Mesenchymal stem cell (in vitro differentiated cells and primary cell): Measurements from ENCODE around the gene FAF1.
"Not testable (repeated sequence)": the region's sequence is repeated elsewhere in the genome, so short reads cannot be mapped to it uniquely, and the experiment has no call there.

Source experiments
- DNase-seq: peaks from one replicate; pipeline ENCODE4 v3.0.0-alpha.2; 2013
- H2AFZ ChIP-seq: one replicate; pipeline ENCODE4 v1.6.1; 2013; ENCODE audit warnings: low read depth, mild to moderate bottlenecking, control low read depth, inconsistent platforms, low read length, moderate library complexity
- H2AK5ac ChIP-seq: 2 replicates; pipeline ENCODE4 v1.6.1; 2013; ENCODE audit warnings: low read length, moderate library complexity, mild to moderate bottlenecking, inconsistent platforms; ENCODE audit not compliant: severe bottlenecking
- H2BK120ac ChIP-seq: one replicate; pipeline ENCODE4 v1.6.1; 2013; ENCODE audit warnings: low read depth, mild to moderate bottlenecking, inconsistent platforms, low read length, moderate library complexity
- H2BK12ac ChIP-seq, 2 experiments: one replicate each; pipeline ENCODE4 v1.6.1; 2013; ENCODE audit warnings: inconsistent platforms in 2 of 2, low read length in 2 of 2, mild to moderate bottlenecking in 2 of 2, moderate library complexity in 2 of 2, control low read depth in 1 of 2
- H2BK15ac ChIP-seq: one replicate; pipeline ENCODE4 v1.6.1; 2013; ENCODE audit warnings: mild to moderate bottlenecking, low read depth, inconsistent platforms; ENCODE audit not compliant: poor library complexity, severe bottlenecking
- H2BK5ac ChIP-seq: 2 replicates; pipeline ENCODE4 v1.6.1; 2013; ENCODE audit warnings: low read depth, mild to moderate bottlenecking, low read length, control low read depth, inconsistent platforms; ENCODE audit not compliant: poor library complexity, severe bottlenecking
- H3K14ac ChIP-seq, 2 experiments: one replicate each; pipeline ENCODE4 v1.6.1; 2013; ENCODE audit warnings: inconsistent platforms in 2 of 2, low read length in 2 of 2, control low read depth in 1 of 2, mild to moderate bottlenecking in 1 of 2, moderate library complexity in 1 of 2
- H3K18ac ChIP-seq, 2 experiments: one replicate each; pipeline ENCODE4 v1.6.1; 2013; ENCODE audit warnings: inconsistent platforms in 2 of 2, low read length in 2 of 2, control low read depth in 1 of 2, low read depth in 1 of 2, mild to moderate bottlenecking in 1 of 2
- H3K23ac ChIP-seq, 2 experiments: one replicate each; pipeline ENCODE4 v1.6.1; 2013; ENCODE audit warnings: inconsistent platforms in 2 of 2, low read length in 2 of 2, mild to moderate bottlenecking in 2 of 2, moderate library complexity in 2 of 2, control low read depth in 1 of 2
- H3K27ac ChIP-seq: 2 replicates; pipeline ENCODE4 v1.5.1; 2013; ENCODE audit warnings: mild to moderate bottlenecking, moderate library complexity, low read length, control low read depth, inconsistent platforms; ENCODE audit not compliant: poor library complexity, severe bottlenecking
- H3K27me3 ChIP-seq, 2 experiments: 2 replicates each; pipeline versions ENCODE4 v1.6.1 to v1.7.0; 2013; ENCODE audit warnings: low read length in 2 of 2, mild to moderate bottlenecking in 2 of 2, moderate library complexity in 2 of 2, control low read depth in 1 of 2, inconsistent platforms in 1 of 2; ENCODE audit not compliant: control insufficient read depth in 1 of 2, insufficient read depth in 1 of 2
- H3K36me3 ChIP-seq, 2 experiments: 2 replicates each; pipeline versions ENCODE4 v1.6.1 to v1.7.0; 2013; ENCODE audit warnings: low read length in 2 of 2, control low read depth in 1 of 2, inconsistent platforms in 1 of 2, low read depth in 1 of 2, mild to moderate bottlenecking in 1 of 2; ENCODE audit not compliant: insufficient read depth in 2 of 2, control insufficient read depth in 1 of 2
- H3K4ac ChIP-seq, 2 experiments: one replicate each; pipeline ENCODE4 v1.6.1; 2013; ENCODE audit warnings: inconsistent platforms in 2 of 2, low read length in 2 of 2, mild to moderate bottlenecking in 2 of 2, moderate library complexity in 2 of 2, control low read depth in 1 of 2, low read depth in 1 of 2
- H3K4me1 ChIP-seq: 2 replicates; pipeline ENCODE4 v1.6.1; 2013; ENCODE audit warnings: low read depth, low read length, control low read depth; ENCODE audit not compliant: control insufficient read depth, insufficient read depth
- H3K4me2 ChIP-seq: 2 replicates; pipeline ENCODE4 v1.6.1; 2013; ENCODE audit warnings: low read length, mild to moderate bottlenecking, inconsistent platforms; ENCODE audit not compliant: poor library complexity, severe bottlenecking
- H3K4me3 ChIP-seq, 2 experiments: 2 replicates each; pipeline versions ENCODE4 v1.5.1 to v1.7.0; 2013; ENCODE audit warnings: low read length in 2 of 2, mild to moderate bottlenecking in 2 of 2, control low read depth in 1 of 2, low read depth in 1 of 2; ENCODE audit not compliant: insufficient read depth in 1 of 2
- H3K79me1 ChIP-seq: replicated peaks from 2 replicates; pipeline ENCODE4 v1.6.1; 2013; ENCODE audit warnings: mild to moderate bottlenecking, control low read depth, low read length, inconsistent platforms; ENCODE audit not compliant: poor library complexity, severe bottlenecking
- H3K9ac ChIP-seq: 2 replicates; pipeline ENCODE4 v1.7.0; 2013; ENCODE audit warnings: mild to moderate bottlenecking, low read length, moderate library complexity
- H3K9me3 ChIP-seq: 2 replicates; pipeline ENCODE4 v1.7.0; 2013; ENCODE audit warnings: mild to moderate bottlenecking, low read length; ENCODE audit not compliant: control insufficient read depth
- H4K8ac ChIP-seq: one replicate; pipeline ENCODE4 v1.6.1; 2013; ENCODE audit warnings: inconsistent platforms, mild to moderate bottlenecking, low read length, moderate library complexity
- H4K91ac ChIP-seq: one replicate; pipeline ENCODE4 v1.6.1; 2013; ENCODE audit warnings: mild to moderate bottlenecking, low read length, inconsistent platforms
- WGBS: methylation state at CpG from one replicate; pipeline ENCODE4 v1.1.7; 2013; ENCODE audit warnings: mixed read lengths; 5-methylcytosine and 5-hydroxymethylcytosine counted together

The FAF1 gene

DNA sequence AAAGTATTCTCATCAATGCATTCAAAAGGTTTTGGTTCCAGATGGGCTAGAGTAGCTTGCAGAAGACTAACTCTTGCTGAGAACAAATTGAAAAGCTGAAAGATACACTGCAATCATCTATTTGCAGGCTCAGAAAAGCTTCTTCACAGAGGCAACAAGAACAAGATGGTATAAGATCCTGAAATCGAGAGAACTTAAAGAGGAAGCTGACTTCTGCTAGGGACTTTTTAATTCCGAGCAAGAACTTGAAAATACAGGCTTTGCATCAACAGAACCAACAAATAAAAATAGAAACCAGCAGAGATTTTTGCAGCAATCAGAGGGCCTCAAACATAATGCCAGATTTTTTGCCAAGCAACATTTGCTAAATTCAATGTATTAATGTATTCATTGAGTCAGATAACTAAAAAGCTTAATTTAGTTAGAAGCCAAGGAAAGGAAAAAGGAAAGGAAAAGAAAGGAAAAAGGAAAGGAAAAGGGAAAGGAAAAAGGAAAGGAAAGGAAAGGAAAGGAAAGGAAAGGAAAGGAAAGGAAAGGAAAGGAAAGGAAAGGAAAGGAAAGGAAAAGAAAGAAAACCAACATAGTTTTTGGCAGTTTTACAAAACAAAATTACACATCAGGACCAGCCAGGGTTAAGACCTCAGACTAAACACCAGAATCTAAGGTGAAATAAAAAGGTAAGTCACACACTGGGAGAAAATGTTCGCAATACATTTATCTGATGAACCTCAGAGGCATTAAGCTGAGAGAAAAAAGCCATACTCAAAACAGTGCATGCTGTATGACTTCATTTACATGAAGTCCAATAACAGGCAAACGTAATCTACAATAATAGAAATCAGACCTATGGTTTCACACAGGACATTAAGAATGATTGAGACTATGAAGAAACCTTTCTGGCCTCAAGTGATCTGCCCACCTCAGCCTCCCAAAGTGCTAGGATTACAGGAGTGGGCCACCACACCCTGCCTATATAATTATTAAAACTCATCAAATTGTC lies 42.6 kb downstream of the FAF1 start:
- no peak for DNase-seq
- Histone ChIP-seq H2BK5ac (no peak overlapping the region), H3K27ac (no peak overlapping the region), H2BK120ac (no peak overlapping the region), H3K4me2 (no peak overlapping the region), H3K4me3 (no peak overlapping the region), H3K4me1 (no peaks in the 10 kb centered on the region), H3K9me3 (peaks cover 9% of the 10 kb centered on the region), H3K23ac (no peak overlapping the region), H4K91ac (no peak overlapping the region), H4K8ac (no peak overlapping the region), H3K79me1 (peaks cover 21% of the 10 kb centered on the region), H3K9ac (no peak overlapping the region), H3K18ac (no peak overlapping the region), H3K14ac (no peak overlapping the region), H2AFZ (no peak overlapping the region), H3K36me3 (no peaks in the 10 kb centered on the region), H2BK12ac (no peak overlapping the region), H2BK15ac (no peak overlapping the region), H2AK5ac (no peak overlapping the region), H3K4ac (no peak overlapping the region), H3K27me3 (no peaks in the 10 kb centered on the region)
- WGBS, result 95% methylated on average over 4 of the region's 4 CpGs

GRCh38 chr1:50915621-50916020 lies 44.4 kb downstream of the FAF1 start:
- H2BK15ac ChIP-seq, result no peak overlapping the region
- H4K8ac ChIP-seq, result no peak overlapping the region
- no peak overlapping the region for H3K27ac ChIP-seq
- no peak overlapping the region for H3K14ac ChIP-seq
- H3K23ac ChIP-seq, result no peak overlapping the region
- no peak overlapping the region for H2BK12ac ChIP-seq
- WGBS, result no CpG with 5 or more reads among the region's 2 CpGs
- no peak overlapping the region for H3K4ac ChIP-seq
- no peak overlapping the region for H3K4me3 ChIP-seq
- H3K27me3 ChIP-seq, result no peaks in the 10 kb centered on the region
- H2AFZ ChIP-seq, result no peak overlapping the region
- no peak overlapping the region for H3K9ac ChIP-seq
- H3K4me1 ChIP-seq, result no peaks in the 10 kb centered on the region
- no peak overlapping the region for H4K91ac ChIP-seq
- H3K9me3 ChIP-seq, result peaks cover 4% of the 10 kb centered on the region
- H2BK5ac ChIP-seq, result no peak overlapping the region
- no peaks in the 10 kb centered on the region for H3K36me3 ChIP-seq
- peaks cover 20% of the 10 kb centered on the region for H3K79me1 ChIP-seq
- H2BK120ac ChIP-seq, result no peak overlapping the region
- H3K4me2 ChIP-seq, result no peak overlapping the region
- H2AK5ac ChIP-seq, result no peak overlapping the region
- no peak overlapping the region for H3K18ac ChIP-seq
- DNase-seq, result no peak

- H3K14ac ChIP-seq, result no peak overlapping the region
- no CpG with 5 or more reads among the region's 1 CpG for WGBS
- H3K27me3 ChIP-seq, result no peaks in the 10 kb centered on the region
- no peak overlapping the region for H2BK15ac ChIP-seq
- no peak overlapping the region for H3K23ac ChIP-seq
- H2AK5ac ChIP-seq, result no peak overlapping the region
- no peak overlapping the region for H4K8ac ChIP-seq
- H2BK120ac ChIP-seq, result no peak overlapping the region
- H2AFZ ChIP-seq, result no peak overlapping the region
- no peak overlapping the region for H3K4me2 ChIP-seq
- no peak overlapping the region for H4K91ac ChIP-seq
- H2BK5ac ChIP-seq, result no peak overlapping the region
- no peak overlapping the region for H3K4me3 ChIP-seq
- no peak overlapping the region for H3K4ac ChIP-seq
- H3K79me1 ChIP-seq, result peaks cover 19% of the 10 kb centered on the region
- no peaks in the 10 kb centered on the region for H3K9me3 ChIP-seq
- peaks cover 0 to 3% of the 10 kb centered on the region in 2 experiments for H3K36me3 ChIP-seq
- H3K9ac ChIP-seq, result no peak overlapping the region
- H3K4me1 ChIP-seq, result no peaks in the 10 kb centered on the region
- H3K18ac ChIP-seq, result no peak overlapping the region
- no peak overlapping the region for H3K27ac ChIP-seq
- no peak for DNase-seq
- no peak overlapping the region for H2BK12ac ChIP-seq
Measured at GRCh38 chr1:50913954-50914353, 46.1 kb downstream of the FAF1 start.

DNA sequence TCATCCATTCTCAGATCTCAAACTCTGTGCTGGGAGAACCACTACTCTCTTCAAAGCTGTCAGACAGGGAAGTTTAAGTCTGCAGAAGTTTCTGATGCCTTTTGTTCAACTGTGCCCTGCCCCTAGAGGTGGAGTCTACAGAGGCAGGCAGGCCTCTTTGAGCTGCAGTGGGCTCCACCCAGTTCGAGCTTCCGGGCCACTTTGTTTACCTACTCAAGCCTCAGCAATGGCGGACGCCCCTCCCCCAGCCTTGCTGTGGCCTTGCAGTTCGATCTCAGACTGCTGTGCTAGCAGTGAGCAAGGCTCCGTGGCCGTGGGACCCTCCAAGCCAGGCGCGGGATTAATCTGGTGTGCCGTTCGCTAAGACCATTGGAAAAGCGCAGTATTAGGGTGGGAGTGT lies 49.7 kb downstream of the FAF1 start:
- not testable (repeated sequence) for H3K4me1 ChIP-seq, H3K23ac ChIP-seq, H4K8ac ChIP-seq, H3K36me3 ChIP-seq, H3K18ac ChIP-seq, H3K27me3 ChIP-seq, H3K14ac ChIP-seq, H3K9ac ChIP-seq, H2AFZ ChIP-seq, H4K91ac ChIP-seq, H2AK5ac ChIP-seq, DNase-seq, H3K4ac ChIP-seq, H2BK12ac ChIP-seq, H2BK15ac ChIP-seq, H3K27ac ChIP-seq, H3K4me2 ChIP-seq, H2BK5ac ChIP-seq, H3K4me3 ChIP-seq, H3K9me3 ChIP-seq, H2BK120ac ChIP-seq
- 90% methylated on average over 12 of the region's 12 CpGs for WGBS
- peaks cover 11% of the 10 kb centered on the region for H3K79me1 ChIP-seq
